Amniotic epithelial cell (primary cell): ENCODE results near the gene CLPSL2.

Experiments used
- DNase-seq: peaks from one replicate; pipeline ENCODE4 v3.0.0-alpha.2; 2010; ENCODE audit warnings: low read depth

CLPSL2 gene

GRCh38 chr6:35787266-35788218, 11.1 kb downstream of the CLPSL2 start:
- no peak for DNase-seq

GRCh38 chr6:35788423-35788982, 12.1 kb downstream of the CLPSL2 start:
- DNase-seq, result no peak

GRCh38 chr6:35790683-35791082, 14.3 kb downstream of the CLPSL2 start:
- no peak for DNase-seq

GRCh38 chr6:35794536-35795452, 18.4 kb downstream of the CLPSL2 start:
- DNase-seq, result no peak

DNA sequence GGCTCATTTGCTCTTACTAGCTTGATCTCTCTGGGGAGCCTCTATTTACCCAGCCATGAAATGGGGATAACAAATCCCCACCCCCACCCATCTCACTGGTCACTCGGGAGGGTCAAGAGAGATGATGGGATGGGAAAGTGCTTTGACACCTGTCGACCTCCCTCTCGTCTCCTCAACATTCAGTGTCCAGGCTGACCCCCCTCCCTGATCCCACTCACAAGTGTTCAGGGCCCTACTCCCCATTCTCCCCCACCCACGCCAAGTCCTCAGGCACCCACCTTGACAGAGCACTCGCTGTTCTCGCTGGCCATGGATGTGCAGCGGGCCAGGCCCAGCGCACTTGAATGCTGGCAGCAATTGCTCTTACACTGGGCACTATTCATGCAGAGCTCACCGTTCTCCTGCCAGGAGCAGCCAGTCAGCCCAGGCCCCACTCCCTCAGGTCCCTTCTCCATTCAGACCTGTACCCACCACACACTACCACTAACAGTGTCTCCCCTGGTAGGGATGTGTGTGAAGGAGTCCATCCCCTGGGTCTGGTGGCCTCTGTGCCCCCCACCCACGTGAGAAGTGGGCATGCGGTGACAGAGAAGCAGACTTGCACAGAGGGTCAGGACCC, 19.2 kb downstream of the CLPSL2 start:
- no peak for DNase-seq

- DNase-seq, result no peak
Observed at GRCh38 chr6:35796236-35796635, 19.8 kb downstream of the CLPSL2 start.

DNA sequence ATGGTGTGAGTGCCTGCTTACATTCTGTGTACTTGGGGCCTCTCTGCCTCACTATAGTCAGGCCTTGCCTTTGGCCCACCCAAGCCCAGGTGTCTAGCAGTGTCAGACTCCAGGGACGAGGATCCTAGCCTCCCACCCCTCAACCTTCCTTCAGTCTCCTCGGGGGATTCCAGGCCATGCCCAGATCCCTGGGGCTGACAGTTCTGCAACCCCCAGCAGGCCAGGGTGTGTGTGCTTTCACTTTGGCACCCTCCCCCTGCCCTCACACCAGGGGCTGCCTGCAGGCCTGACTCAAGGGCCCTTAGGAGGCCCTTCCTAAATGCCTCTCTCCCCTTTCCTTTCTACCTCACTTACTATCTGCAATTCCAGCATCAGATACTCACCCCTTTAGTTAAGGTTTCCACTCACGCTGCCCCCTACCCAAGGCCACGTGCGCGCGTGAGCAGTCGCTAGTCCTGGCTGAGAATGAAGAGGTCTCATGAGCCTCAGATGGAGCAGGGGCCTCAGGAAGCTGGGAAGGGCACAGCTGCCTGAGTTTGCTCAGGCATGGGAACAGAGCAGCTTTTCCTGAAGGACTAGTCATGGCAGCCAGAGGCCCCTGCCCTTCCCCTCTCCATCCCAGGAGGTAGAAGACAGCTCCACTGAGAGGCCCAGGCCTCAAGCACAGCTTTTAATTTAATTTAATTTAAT, 21.6 kb downstream of the CLPSL2 start:
- DNase-seq, result no peak

GRCh38 chr6:35798706-35799105, 22.3 kb downstream of the CLPSL2 start:
- no peak for DNase-seq

- no peak for DNase-seq
Observed at GRCh38 chr6:35801148-35801547, 24.8 kb downstream of the CLPSL2 start.

GRCh38 chr6:35804996-35805736, 28.8 kb downstream of the CLPSL2 start, which contains the start of gene LHFPL5:
Gene LHFPL5, plus strand, starts transcription at chr6:35805352. Its CDS starts 319 bp downstream, at chr6:35805671.
- no peak for DNase-seq

DNA sequence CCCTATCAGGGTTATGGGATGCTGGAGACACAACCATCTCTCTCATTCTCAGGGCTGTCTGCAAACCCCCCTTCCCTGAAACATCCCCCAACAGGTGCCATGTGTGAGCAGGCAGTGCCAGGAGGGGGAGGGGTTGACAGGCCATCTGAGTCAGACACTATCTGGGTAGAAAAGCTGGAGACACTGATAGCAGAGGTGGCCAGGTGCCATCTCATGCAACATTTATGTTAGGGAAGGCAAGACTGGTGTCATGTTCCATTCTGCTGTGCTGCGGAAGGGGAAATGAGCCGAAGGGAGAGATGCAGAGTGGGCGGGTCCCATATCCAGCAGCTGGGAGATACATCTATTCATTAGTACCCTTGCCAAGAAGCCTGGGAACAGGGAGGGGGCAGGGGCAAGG, 32.3 kb downstream of the CLPSL2 start:
- no peak for DNase-seq

- no peak for DNase-seq
Observed at GRCh38 chr6:35809809-35810208, 33.4 kb downstream of the CLPSL2 start.

DNA sequence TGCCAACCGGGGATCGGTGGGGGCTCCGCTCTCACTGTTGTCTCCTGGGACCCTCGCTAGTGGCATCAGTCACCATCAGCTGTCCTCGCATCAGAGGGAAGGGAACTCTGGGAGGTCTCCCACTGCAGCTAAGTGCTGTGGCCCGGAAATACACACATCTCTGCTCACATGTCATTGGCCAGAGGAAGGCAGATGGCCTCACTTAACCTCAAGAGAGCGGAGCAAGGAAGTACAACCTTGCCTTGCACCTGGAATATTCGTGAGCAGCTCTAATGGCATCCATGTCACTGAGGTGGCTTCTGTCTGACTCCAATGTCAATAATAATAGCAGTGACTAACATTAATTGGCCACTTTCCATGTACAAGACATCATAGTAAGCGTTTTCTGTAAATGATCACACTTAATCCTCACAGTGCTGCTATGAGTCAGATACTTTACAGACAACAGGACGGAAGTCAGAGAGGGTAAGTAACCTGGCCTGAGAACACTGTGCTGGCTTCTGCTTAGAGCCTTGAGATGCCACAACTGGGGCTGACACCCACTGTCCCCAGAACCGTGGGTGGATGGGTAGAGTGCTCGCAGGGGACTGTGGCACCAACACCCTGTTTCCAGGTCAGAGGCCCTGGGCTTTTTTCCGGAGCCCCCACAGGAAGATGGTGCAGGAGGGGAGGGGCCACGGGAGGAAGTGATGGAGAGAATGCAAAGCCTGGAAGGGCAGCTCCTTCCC, 34.7 kb downstream of the CLPSL2 start:
- DNase-seq, result peak; percentile 87

DNA sequence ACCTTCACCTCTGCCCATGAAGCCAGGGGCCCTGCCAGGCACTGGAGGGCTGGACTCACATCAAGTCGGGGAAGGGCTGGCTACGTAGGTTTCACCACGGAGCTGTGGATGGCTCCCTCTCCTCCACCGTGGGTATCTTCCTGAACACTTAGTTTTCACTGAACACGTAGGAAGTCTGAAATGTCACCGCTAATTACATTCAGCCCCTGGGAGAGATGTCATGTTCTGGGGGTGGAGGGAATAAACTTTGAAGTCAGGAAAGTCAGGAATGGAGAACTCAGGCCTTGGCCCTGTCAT, 35.2 kb downstream of the CLPSL2 start:
- no peak for DNase-seq

- DNase-seq, result no peak
Observed at GRCh38 chr6:35817515-35817914, 41.1 kb downstream of the CLPSL2 start.

GRCh38 chr6:35823601-35824000, 47.2 kb downstream of the CLPSL2 start:
- no peak for DNase-seq

GRCh38 chr6:35824552-35825192, 48.3 kb downstream of the CLPSL2 start:
- no peak for DNase-seq
